KG1 (cell line): Measurements from ENCODE around the gene VPREB3.

Experiments used
- DNase-seq: peaks from one replicate; lab custom pipeline; 2025; lab: John Stamatoyannopoulos, UW

The VPREB3 gene

GRCh38 chr22:23754220-23754919 lies at the start of gene VPREB3:
Gene VPREB3 (minus strand): TSS chr22:23754425. CDS start chr22:23754363, 62 bp downstream.
- no peak for DNase-seq

- no peak for DNase-seq
Observed at GRCh38 chr22:23803001-23803819, 49.0 kb upstream of the VPREB3 start.

- DNase-seq: no peak
Observed at GRCh38 chr22:23801886-23802377, 47.7 kb upstream of the VPREB3 start.

- no peak for DNase-seq
Observed at GRCh38 chr22:23801238-23801821, 47.1 kb upstream of the VPREB3 start.

GRCh38 chr22:23800297-23801237 lies 46.3 kb upstream of the VPREB3 start:
- no peak for DNase-seq

- no peak for DNase-seq
Observed at GRCh38 chr22:23796461-23796860, 42.2 kb upstream of the VPREB3 start.

- no peak for DNase-seq
Observed at GRCh38 chr22:23793326-23793725, 39.1 kb upstream of the VPREB3 start.

GRCh38 chr22:23791738-23792645 lies 37.8 kb upstream of the VPREB3 start:
- DNase-seq: no peak

GRCh38 chr22:23790819-23791737 lies 36.9 kb upstream of the VPREB3 start:
- DNase-seq: no peak

GRCh38 chr22:23789638-23790037 lies 35.4 kb upstream of the VPREB3 start:
- no peak for DNase-seq

GRCh38 chr22:23789121-23789520 lies 34.9 kb upstream of the VPREB3 start:
- no peak for DNase-seq

GRCh38 chr22:23787910-23788309 lies 33.7 kb upstream of the VPREB3 start:
- DNase-seq: no peak

GRCh38 chr22:23787600-23787896 lies 33.3 kb upstream of the VPREB3 start:
- no peak for DNase-seq

- DNase-seq: peak; percentile 72
Observed at GRCh38 chr22:23786752-23787599, 32.8 kb upstream of the VPREB3 start, which contains the start of gene SMARCB1. Gene SMARCB1 (plus strand): TSS chr22:23786966. CDS start chr22:23787170, 204 bp downstream.

- no peak for DNase-seq
Observed at GRCh38 chr22:23786261-23786710, 32.1 kb upstream of the VPREB3 start.

- DNase-seq: no peak
Observed at GRCh38 chr22:23784215-23784732, 30.0 kb upstream of the VPREB3 start.

GRCh38 chr22:23783265-23784150 lies 29.3 kb upstream of the VPREB3 start:
- no peak for DNase-seq
